Tibial nerve (tissue), 4 donors: ENCODE measurements around the gene IL15. TPM values are rescaled to one million over a fixed set of nuclear protein-coding genes. Genes with fewer than 3 reads are reported as not detected.

Source experiments
- DNase-seq, 2 donors: peaks; one replicate each; pipeline ENCODE4 v3.0.0-alpha.2; 2019; ENCODE audit warnings: low spot score in 2 of 2
- H3K27ac ChIP-seq, 4 donors: fragments of 200-600 bp; sonication (generic) in 3 of 4; one replicate each; pipeline ENCODE4 v1.5.1; 2017 to 2019; ENCODE audit warnings: mild to moderate bottlenecking in 1 of 4
- H3K27me3 ChIP-seq, 2 donors: fragments of 200-600 bp; sonication (generic) in 1 of 2; one replicate each; pipeline versions ENCODE4 v1.5.1 to v1.6.0; 2017 to 2019
- H3K36me3 ChIP-seq, 3 donors: fragments of 200-600 bp; sonication (generic); one replicate each; pipeline ENCODE4 v1.5.1; 2018 to 2019
- H3K4me1 ChIP-seq, 4 donors: fragments of 200-600 bp; sonication (generic) in 3 of 4; one replicate each; pipeline ENCODE4 v1.5.1; 2017 to 2019
- H3K4me3 ChIP-seq, 4 donors: fragments of 200-600 bp; sonication (generic) in 3 of 4; one replicate each; pipeline ENCODE4 v1.5.1; 2017 to 2019; ENCODE audit warnings: mild to moderate bottlenecking in 1 of 4, moderate library complexity in 1 of 4
- H3K9me3 ChIP-seq, 4 donors: fragments of 200-600 bp; sonication (generic) in 3 of 4; one replicate each; pipeline ENCODE4 v1.5.1; 2017 to 2019
- EP300 ChIP-seq, 2 donors: sonication (generic); formaldehyde crosslinking; IDR thresholded peaks; one replicate each; pipeline ENCODE4 v1.6.1; 2017; ENCODE audit warnings: antibody characterized with exemption in 2 of 2, mild to moderate bottlenecking in 1 of 2
- POLR2A ChIP-seq, 2 donors: fragments of 450-650 bp; IDR thresholded peaks; one replicate each; pipeline ENCODE4 v1.6.1; 2017; ENCODE audit warnings: antibody characterized with exemption in 2 of 2, mild to moderate bottlenecking in 2 of 2, moderate library complexity in 2 of 2
- WGBS, 2 donors: methylation state at CpG; one replicate each; pipeline ENCODE4 v1.1.5; 2018; 5-methylcytosine and 5-hydroxymethylcytosine counted together
- total RNA-seq, 4 donors: library from RNA; depleted of rRNA; stranded (reverse); fragments of >200 nt; gene quantifications; one replicate each; pipeline ENCODE4 v1.1.0, GENCODE V29; 2016
- TF ChIP-seq, protein P1 (sequence below), 5 experiments: fragments of 200-600 bp in 3 of 5; fragments of 450-650 bp in 2 of 5; sonication (generic) in 3 of 5; IDR thresholded peaks; one replicate each; pipeline ENCODE4 v1.5.1; 2016 to 2019; ENCODE audit warnings: antibody characterized with exemption in 5 of 5, mild to moderate bottlenecking in 3 of 5, moderate library complexity in 2 of 5

Gene IL15
- total RNA-seq, 4 donors from 2014 or later = 2.4 to 8.1 (median 6.4) TPM

DNA sequence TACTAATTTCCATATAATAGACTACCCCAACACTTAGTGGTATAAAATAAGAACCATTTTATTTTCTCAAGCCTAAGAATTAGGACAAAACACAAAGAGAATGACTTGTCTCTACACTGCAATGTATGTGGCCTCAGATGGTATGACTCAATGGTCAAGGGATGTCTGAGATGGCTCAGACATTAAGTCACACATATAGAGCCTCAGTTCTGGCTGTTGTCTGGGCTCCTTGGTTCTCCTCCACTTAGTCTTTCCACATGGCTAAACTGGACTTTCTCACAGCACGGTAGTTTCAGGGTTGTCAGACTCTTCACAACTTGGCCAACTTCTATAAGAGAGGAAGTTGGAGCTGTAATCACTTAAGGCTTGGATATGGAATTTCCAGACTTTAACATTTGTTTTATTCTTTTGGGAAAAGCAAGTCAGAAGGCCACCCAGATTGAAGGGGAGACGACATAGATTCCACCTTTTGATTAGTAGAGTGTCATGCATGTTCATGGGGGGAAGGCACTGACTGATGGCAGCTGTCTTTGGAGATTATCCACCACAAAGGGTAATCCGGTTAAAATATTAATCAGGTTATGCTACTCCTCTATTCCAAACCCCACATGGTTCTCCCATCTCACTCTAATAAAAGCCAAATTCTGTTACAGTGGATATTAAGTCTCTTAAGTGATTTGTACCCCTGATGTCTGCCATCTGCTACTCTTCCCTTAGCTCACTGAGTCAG, 9.4 kb downstream of the IL15 start:
- Histone ChIP-seq H3K4me3 (no peak overlapping the region), H3K27ac (no peak overlapping the region), H3K27me3 (no peaks in the 10 kb centered on the region), H3K9me3 (no peaks in the 10 kb centered on the region), H3K4me1 (peaks cover 0 to 16% (median 5%) of the 10 kb centered on the region in 4 donors), H3K36me3 (no peaks in the 10 kb centered on the region)
- TF ChIP-seq, protein P1, sequence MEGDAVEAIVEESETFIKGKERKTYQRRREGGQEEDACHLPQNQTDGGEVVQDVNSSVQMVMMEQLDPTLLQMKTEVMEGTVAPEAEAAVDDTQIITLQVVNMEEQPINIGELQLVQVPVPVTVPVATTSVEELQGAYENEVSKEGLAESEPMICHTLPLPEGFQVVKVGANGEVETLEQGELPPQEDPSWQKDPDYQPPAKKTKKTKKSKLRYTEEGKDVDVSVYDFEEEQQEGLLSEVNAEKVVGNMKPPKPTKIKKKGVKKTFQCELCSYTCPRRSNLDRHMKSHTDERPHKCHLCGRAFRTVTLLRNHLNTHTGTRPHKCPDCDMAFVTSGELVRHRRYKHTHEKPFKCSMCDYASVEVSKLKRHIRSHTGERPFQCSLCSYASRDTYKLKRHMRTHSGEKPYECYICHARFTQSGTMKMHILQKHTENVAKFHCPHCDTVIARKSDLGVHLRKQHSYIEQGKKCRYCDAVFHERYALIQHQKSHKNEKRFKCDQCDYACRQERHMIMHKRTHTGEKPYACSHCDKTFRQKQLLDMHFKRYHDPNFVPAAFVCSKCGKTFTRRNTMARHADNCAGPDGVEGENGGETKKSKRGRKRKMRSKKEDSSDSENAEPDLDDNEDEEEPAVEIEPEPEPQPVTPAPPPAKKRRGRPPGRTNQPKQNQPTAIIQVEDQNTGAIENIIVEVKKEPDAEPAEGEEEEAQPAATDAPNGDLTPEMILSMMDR (IDR thresholded peaks at IDR 0.05) = no peak
- 81 to 89% methylated on average over 3 of the region's 3 CpGs for WGBS, 2 donors
- DNase-seq = no peak

DNA sequence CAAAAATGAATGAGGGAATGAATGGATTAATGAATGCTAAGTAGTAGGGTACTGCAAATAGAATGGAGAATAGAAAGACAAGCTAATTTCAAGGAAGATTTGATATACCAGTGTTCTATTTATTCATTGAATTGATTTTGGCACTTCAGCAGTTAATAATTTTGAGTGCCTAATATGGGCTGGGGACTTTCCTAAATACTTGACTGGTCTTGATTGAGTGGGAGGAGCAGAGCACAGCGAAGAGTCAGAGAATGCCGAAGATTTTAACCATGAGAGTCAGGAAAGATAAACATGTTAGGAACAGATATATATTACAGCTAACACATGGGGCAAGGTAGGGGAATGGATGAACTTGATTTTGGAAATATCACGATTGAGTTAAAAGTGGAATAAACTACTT, 10.6 kb downstream of the IL15 start:
- Histone ChIP-seq H3K27ac (no peak overlapping the region), H3K27me3 (no peaks in the 10 kb centered on the region), H3K36me3 (no peaks in the 10 kb centered on the region), H3K4me1 (peaks cover 0 to 21% (median 5%) of the 10 kb centered on the region in 4 donors), H3K4me3 (no peak overlapping the region), H3K9me3 (no peaks in the 10 kb centered on the region)
- WGBS, 2 donors = 51 to 55% methylated on average over 3 of the region's 3 CpGs
- DNase-seq = no peak
- TF ChIP-seq, protein P1 (IDR thresholded peaks at IDR 0.05) = no peak
- TF ChIP-seq POLR2A (IDR thresholded peaks at IDR 0.05) (no peak), EP300 (IDR thresholded peaks at IDR 0.05) (no peak)

DNA sequence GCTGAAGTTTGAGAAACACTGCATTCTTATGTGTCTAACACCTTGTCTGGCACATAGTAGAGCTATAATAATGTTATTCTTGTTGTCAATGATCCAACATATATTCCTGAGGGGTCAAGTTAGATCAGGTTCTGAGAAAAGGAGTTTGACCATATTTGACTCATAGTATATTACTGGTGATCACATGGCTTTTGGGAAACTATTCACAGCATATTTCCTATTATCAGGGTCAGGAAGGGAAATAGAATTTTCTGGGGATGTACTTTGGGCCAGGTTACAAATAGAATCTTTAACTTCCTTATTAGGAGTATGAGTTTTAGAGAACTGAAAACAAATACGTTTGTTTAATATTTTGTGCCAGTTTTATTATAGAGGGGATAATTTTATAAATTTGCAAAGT, 11.6 kb downstream of the IL15 start:
- H3K9me3 ChIP-seq = no peaks in the 10 kb centered on the region
- H3K4me1 ChIP-seq = peaks cover 0 to 31% (median 5%) of the 10 kb centered on the region in 4 donors
- no peak overlapping the region for H3K4me3 ChIP-seq
- no peak for DNase-seq
- H3K27ac ChIP-seq = peak overlapping the region in 1 of 4 donors; percentile 33
- no peaks in the 10 kb centered on the region for H3K27me3 ChIP-seq
- 41 to 55% methylated on average over 1 of the region's 1 CpG for WGBS, 2 donors
- TF ChIP-seq POLR2A (IDR thresholded peaks at IDR 0.05) (no peak), EP300 (IDR thresholded peaks at IDR 0.05) (peak in 1 of 2 donors; percentile 35)
- TF ChIP-seq, protein P1 (IDR thresholded peaks at IDR 0.05) = no peak
- no peaks in the 10 kb centered on the region for H3K36me3 ChIP-seq

DNA sequence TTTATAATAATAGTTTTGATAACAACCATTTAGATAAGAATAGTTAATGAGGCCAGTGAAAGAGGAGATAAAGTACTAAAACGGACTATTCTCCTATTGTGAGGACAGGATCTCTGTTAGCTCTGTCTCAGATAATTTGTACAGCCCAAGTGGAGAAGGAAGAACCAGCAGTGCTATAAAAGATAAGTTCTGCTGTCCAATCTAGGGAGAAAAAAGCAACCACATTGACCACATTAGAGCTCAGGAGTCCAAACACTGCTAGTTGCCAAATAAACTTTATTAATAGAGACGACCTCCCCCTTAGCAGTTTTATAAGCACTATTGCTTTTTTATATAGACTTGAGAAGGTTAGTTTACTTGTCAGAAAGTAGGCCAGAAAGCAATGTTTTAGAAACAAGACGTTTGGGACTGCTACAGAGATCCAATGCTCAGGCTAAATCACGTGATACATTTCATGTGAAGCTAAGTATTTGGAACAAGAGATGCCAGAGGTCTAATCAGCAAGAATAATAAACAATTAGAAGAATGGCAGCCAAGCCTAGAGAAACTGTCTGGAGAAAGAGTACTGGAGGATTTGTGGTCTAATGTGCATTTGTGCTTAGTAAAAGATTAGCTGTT, 15.9 kb downstream of the IL15 start:
- H3K36me3 ChIP-seq = no peaks in the 10 kb centered on the region
- WGBS, 2 donors = 14 to 17% methylated on average over 4 of the region's 4 CpGs
- TF ChIP-seq POLR2A (IDR thresholded peaks at IDR 0.05) = no peak
- H3K4me1 ChIP-seq = peaks cover 0 to 45% (median 5%) of the 10 kb centered on the region in 4 donors
- DNase-seq = no peak
- H3K27me3 ChIP-seq = no peaks in the 10 kb centered on the region
- no peaks in the 10 kb centered on the region for H3K9me3 ChIP-seq
- no peak overlapping the region for H3K4me3 ChIP-seq
- peak overlapping the region in 3 of 4 donors; percentile 37 to 67 (median 44) for H3K27ac ChIP-seq

DNA sequence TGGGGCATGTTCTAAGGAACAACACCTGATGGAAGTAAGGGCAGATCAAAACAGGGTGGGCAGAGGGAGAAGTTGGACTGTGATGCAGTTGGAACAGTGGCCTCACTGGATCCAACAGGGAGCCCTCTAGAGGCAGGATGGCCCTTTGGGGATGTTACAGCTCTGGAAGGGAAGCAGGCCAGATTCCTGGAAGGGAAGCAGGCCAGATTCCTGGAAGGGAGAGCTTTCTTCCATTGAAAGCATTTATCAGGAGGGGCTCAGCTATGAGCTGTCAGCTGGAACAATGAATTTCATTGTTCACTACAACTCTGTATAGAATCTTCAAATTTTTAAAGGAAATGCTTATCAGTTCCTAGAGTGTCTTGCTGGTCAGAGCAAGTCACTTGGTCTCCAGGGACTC, 17.7 kb downstream of the IL15 start:
- Histone ChIP-seq H3K4me1 (peaks cover 0 to 30% (median 0%) of the 10 kb centered on the region in 4 donors), H3K27ac (no peak overlapping the region), H3K36me3 (no peaks in the 10 kb centered on the region), H3K27me3 (no peaks in the 10 kb centered on the region), H3K4me3 (no peak overlapping the region), H3K9me3 (no peaks in the 10 kb centered on the region)
- no peak for DNase-seq
- TF ChIP-seq EP300 (IDR thresholded peaks at IDR 0.05) (no peak), POLR2A (IDR thresholded peaks at IDR 0.05) (no peak)
- TF ChIP-seq, protein P1 (IDR thresholded peaks at IDR 0.05) = peak in 1 of 5 experiments; percentile 25
